Measurements from ENCODE around the gene CFLAR.
"Not testable (repeated sequence)": the region's sequence is repeated elsewhere in the genome, so short reads cannot be mapped to it uniquely, and the experiment has no call there.

The CFLAR gene

GRCh38 chr2:201183365-201183727, 67.4 kb downstream of the CFLAR start:
- DNase-seq (ENCODE audit: low read depth), result no peak

- not testable (repeated sequence) for DNase-seq (ENCODE audit: low read depth)
Observed at GRCh38 chr2:201183835-201184234, 67.9 kb downstream of the CFLAR start.

GRCh38 chr2:201184248-201184647, 68.3 kb downstream of the CFLAR start:
- DNase-seq (ENCODE audit: low read depth), result not testable (repeated sequence)

- no peak for DNase-seq (ENCODE audit: low read depth)
Observed at GRCh38 chr2:201185863-201186262, 69.9 kb downstream of the CFLAR start.

- DNase-seq (ENCODE audit: low read depth), result no peak
Observed at GRCh38 chr2:201186982-201187381, 71.0 kb downstream of the CFLAR start.

GRCh38 chr2:201188449-201188848, 72.5 kb downstream of the CFLAR start:
- DNase-seq (ENCODE audit: low read depth), result no peak

GRCh38 chr2:201191132-201191875, 75.3 kb downstream of the CFLAR start:
- no peak for DNase-seq (ENCODE audit: low read depth)

- DNase-seq (ENCODE audit: low read depth), result no peak
Observed at GRCh38 chr2:201194097-201194496, 78.1 kb downstream of the CFLAR start.

GRCh38 chr2:201195331-201195730, 79.4 kb downstream of the CFLAR start:
- no peak for DNase-seq (ENCODE audit: low read depth)

GRCh38 chr2:201196003-201196402, 80.0 kb downstream of the CFLAR start:
- no peak for DNase-seq (ENCODE audit: low read depth)

- no peak for DNase-seq (ENCODE audit: low read depth)
Observed at GRCh38 chr2:201196803-201197202, 80.8 kb downstream of the CFLAR start.

- DNase-seq (ENCODE audit: low read depth), result no peak
Observed at GRCh38 chr2:201197781-201198180, 81.8 kb downstream of the CFLAR start.

GRCh38 chr2:201199847-201200246, 83.9 kb downstream of the CFLAR start:
- no peak for DNase-seq (ENCODE audit: low read depth)

GRCh38 chr2:201200345-201200744, 84.4 kb downstream of the CFLAR start:
- DNase-seq (ENCODE audit: low read depth), result no peak

GRCh38 chr2:201201371-201201770, 85.4 kb downstream of the CFLAR start:
- no peak for DNase-seq (ENCODE audit: low read depth)

GRCh38 chr2:201203916-201204654, 88.1 kb downstream of the CFLAR start:
- DNase-seq (ENCODE audit: low read depth), result no peak

GRCh38 chr2:201204655-201205514, 88.9 kb downstream of the CFLAR start:
- DNase-seq (ENCODE audit: low read depth), result no peak

GRCh38 chr2:201205515-201205849, 89.5 kb downstream of the CFLAR start:
- DNase-seq (ENCODE audit: low read depth), result no peak

GRCh38 chr2:201208563-201209252, 92.7 kb downstream of the CFLAR start:
- no peak for DNase-seq (ENCODE audit: low read depth)

- DNase-seq (ENCODE audit: low read depth), result no peak
Observed at GRCh38 chr2:201215963-201216362, 100.0 kb downstream of the CFLAR start.

- no peak for DNase-seq (ENCODE audit: low read depth)
Observed at GRCh38 chr2:201216918-201217317, 101.0 kb downstream of the CFLAR start.

- DNase-seq (ENCODE audit: low read depth), result no peak
Observed at GRCh38 chr2:201218780-201219179, 102.8 kb downstream of the CFLAR start.

Measured in CMK (cell line).